GM21515 (cell line): ENCODE data around the gene ZNF248.

Source experiments
- ATAC-seq: cut with Tn5 transposase; IDR thresholded peaks from one replicate; pipeline ENCODE4 v1.9.1; 2021; ENCODE audit not compliant: unreplicated experiment

ZNF248 gene

DNA sequence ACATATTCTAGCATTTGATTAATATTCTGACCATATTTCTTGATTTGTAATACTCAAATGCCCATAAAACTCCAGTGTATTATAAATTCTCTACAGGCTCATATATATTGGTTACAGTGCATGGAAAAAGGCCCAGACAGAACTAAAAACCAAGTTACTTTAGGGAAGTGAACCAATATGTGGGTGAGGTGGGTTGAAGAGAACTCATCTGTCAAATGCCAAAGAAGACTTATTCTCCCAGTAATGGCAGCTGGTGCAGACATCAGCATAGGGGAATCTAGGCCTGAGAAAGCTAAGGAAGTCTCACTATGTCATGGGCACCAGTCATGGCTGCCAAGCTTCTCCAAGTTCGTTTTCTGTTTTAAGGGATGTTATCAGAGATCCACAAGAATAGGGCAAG, 30.6 kb downstream of the ZNF248 start:
- ATAC-seq: no peak

DNA sequence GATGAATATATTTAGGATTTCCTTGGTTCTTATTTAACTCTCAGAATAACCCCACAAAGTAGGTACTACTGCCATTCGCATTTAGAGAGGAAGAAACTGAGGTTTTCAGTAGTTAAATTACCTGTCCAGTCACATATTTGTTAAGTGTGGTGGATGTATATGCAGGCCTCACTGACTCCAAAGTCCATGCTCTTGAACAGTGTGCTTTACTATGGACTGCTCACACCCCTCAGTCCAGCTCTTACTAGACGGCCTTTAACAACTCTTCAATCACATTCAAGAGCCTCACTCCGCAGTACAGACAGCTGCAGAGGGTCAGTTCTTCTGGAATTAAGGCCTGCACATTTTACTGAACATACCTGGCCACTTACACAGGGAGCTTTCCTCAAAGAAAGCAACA, 36.2 kb downstream of the ZNF248 start:
- ATAC-seq: no peak

DNA sequence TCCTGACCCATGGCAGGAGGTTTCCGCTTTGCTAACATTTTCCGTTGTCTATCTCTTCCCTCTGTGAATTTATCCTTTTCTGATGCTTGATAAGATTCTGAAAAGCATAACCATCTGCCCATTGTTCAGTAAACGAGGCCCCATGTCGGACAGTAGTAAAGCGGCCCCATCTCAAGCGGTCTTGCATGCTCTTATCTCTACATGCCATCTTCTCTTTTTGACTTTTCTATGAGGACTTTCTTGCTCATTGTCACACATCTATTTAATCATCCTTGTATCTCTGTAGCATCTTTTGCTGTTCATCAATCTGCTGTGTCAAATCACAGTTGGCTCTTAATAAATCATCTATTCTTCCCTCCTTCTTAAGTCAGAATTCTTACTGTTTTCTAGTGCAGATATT, 37.6 kb downstream of the ZNF248 start:
- no peak for ATAC-seq

DNA sequence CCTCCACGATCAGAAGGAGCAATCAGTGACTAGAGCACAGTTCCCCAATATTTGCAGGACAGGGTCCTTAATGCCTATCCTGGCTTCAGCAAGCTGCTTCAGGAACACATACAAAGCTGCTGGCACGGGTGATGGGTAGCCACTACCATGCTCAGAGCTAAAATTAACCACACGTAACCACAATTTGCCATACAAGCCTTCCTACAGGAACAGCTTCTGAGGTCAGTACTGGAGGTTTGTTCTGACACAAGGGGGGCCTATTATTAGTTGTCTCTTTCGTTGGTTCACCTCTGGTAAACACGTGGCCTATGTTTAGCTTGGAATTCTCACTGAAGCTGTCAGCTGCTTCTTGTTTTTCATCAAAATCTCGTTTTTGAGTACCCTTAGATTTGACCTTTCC, 41.1 kb downstream of the ZNF248 start:
- no peak for ATAC-seq

DNA sequence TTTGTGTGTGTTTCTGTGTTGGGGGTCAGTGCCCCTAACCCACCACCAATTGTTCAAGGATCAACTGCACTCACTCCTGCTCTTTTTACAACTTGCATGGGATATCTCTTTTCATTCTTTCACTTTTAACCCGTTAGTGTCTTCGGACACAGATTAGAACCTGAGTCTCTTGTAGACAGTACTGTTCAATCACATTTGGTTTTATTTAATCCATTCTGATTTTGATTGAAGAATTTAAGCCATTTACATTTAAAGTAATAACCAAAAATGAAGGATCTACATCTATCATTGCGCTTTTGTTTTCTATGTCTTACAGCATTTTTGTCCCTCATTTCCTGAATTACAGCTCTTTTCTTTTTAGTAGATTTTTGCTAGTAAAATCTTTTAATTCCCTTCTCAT, 43.6 kb downstream of the ZNF248 start:
- ATAC-seq: no peak

DNA sequence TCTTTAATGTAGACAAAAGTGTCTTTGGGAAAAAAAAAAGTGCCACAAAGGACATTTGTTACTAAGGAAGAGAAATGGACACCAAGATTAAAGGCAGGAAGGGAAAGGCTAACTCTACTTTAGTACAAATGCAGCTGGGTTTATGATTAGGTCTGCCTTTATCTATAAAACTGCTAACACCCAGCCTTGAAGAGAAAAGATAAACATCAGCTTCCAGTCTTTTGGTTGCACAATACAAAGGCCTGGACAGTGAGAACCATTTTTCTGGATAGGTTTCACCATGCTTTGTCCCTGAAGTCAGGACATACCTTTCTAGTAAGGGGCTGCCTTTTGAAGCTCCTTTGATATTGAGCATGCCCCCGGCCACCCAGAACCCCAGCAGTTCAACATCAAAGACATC, 45.1 kb downstream of the ZNF248 start:
- ATAC-seq: no peak

DNA sequence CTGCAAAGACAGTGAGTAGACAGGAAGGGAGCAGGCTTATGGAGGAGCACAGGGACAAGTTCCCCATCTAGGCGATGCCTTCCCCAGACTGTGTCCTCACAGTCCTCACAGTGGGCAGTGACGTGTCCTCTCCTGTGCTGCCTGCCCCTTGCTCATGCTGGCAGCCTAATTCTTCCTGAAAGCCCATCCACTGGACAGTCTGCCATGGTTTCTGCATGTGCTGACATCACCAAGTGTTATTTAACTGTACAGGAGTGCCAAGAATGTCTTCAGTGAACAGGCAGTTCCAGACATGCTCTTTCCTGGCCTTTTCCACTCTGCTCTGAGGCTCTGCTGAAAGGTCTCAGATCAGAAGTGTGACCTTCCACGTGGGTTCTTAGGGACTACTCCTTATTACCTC, 54.1 kb downstream of the ZNF248 start:
- ATAC-seq: no peak

DNA sequence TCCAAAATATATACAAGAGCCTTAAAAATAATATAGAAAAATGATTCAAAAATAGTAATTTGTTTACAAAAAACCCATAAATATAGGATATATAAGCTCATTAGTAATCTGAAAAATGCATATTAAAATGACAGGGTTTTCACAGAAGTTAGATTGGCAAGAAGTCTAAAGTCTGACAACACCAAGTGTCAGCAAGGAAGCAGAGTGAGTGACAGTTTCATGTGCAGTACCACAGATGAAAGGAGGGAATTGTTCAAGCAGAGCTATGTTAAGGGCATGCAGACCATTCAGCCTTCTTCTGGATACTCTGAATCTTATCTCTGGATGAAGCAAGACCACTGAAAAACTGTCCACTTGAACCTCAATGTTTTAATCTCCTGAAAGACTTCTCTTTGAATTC, 55.9 kb downstream of the ZNF248 start:
- no peak for ATAC-seq

DNA sequence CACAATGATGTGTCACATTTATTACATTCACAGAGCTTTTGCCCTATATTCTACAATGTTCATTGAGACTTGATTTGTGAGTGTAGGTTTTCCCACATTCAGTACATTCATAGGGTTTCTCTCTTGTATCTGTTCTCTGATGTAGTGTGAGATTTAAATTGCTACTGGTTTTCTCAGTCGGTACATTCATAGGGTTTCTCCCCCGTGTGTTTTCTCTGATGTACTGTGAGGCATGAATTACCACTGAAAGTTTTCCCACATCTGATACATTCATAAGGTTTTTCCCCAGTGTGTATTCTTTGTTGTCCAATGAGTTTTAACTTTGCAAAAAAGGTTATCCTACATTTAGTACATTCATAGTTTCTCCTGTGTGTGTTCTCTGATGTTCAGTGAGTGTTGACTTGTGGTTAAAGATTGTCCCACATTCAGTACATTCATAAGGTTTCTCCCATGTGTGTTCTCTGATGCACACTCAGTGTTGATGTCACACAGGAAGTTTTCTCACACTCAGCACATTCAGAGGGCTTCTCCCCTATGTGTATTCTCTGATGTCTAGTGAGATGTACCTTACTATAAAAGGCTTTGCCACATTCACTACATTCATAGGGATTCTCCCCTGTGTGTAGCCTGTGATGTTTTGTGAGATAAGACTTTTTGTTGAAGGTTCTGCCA, 63.0 kb downstream of the ZNF248 start:
- ATAC-seq: no peak

DNA sequence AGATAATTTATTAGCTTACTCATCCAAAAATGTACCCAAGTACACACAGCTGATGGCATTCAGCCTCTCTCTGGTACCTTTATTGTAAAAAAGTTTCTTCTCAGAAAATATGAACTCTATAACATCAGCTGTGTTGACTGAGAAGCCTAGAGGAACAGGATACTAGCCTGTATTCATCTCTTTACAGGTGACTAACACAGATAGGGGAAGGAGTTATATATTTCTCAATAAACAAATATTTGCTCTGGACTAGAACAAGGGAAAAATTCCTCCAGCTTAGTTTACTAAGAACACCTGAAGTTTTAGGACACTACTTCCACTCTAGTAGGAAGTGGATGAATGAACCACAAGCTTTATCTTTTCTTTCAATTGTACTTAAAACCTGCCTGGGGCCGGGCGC, 67.8 kb downstream of the ZNF248 start:
- no peak for ATAC-seq

DNA sequence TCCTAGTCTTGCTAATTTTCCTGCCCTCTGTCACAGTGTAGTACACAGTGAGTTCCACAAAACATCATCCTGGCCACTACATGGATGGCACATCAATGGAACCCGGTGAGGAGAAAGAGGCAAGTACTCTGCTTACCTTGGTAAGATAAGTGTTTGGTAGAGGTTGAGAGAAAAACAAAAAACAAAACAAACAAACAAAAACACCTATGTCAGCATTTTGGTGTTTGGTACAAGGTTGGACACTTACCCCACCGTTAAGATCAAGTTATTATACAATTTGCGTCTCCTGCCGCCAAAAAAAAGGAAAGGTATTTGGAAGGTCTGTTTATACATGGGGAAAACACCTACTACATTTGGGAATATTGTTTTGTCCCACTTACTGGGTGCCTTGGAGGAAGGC, 72.7 kb downstream of the ZNF248 start:
- ATAC-seq: no peak

DNA sequence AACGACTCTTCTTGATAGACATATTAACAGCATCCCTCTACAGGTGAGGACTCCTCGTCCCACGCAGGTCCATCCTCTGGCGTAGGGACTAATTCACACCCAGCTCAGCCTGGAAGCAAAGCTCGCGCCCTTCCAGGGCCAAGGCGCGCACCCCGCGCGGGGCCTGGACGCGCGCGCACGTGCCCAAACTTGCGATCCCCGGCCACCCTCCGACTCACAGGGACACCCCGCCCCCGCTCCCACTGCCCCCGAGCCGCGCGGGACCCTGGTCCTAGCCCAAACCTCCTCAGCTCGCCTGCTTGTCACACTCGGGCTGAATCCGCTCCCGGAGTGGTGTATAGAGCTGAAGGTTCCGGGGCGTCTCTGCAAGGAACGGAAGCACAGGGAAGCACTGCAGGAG, 76.9 kb downstream of the ZNF248 start:
- ATAC-seq: no peak

DNA sequence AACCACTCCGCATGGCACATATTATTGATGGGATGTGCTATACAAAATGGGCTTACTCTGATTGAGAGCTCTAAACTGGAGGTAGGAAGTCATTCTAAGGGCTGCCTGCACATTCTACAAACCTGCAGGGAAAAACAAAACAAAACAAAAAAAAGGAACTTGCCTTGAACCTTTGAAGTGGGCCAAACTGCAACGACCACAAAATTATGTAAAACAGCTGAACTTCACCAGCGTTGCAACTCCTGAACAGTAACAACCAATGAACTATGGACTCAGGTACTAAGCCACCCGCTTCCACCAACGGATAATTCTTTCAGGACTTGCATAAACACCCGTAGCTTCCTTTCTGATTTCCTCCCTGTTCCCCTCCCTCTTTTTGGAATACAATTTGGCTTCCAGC, 80.4 kb downstream of the ZNF248 start:
- no peak for ATAC-seq

DNA sequence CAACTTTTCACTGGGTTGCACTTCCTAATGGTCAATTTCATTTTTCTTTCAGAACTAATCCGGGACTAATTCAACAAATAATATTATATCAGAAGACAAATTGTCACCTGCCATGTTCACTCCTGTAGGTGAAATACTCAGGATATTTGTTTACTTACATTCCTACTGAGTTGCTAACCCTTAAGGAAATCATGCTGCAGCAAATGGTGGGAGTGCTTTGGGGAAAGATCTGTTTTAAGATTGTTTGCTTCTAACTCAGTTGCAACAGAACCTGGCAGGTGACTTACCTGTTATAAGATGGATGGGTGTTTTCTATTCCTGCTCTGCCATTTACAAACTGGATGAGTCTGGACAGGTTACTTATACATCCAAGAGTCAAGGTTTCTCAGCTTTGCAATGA, 81.8 kb downstream of the ZNF248 start:
- ATAC-seq: no peak

DNA sequence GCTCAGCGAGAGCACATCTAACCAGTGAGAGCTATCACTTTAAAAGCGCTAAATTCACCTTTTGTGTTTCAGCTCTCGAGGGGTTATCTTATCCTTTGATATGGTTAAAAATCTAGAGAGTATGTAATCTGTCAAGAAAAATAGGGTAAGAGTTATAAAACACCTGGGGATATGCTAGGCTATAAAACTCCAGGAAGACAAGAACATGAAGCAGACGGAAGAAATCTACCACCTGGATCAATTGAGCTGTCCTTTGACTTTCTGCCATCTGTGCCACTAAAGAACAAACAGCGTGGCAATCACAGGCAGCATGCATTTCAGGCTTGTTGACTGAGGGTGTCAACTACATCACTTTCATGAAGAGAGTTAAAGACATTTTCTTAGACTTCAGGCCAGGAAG, 83.1 kb downstream of the ZNF248 start:
- no peak for ATAC-seq

DNA sequence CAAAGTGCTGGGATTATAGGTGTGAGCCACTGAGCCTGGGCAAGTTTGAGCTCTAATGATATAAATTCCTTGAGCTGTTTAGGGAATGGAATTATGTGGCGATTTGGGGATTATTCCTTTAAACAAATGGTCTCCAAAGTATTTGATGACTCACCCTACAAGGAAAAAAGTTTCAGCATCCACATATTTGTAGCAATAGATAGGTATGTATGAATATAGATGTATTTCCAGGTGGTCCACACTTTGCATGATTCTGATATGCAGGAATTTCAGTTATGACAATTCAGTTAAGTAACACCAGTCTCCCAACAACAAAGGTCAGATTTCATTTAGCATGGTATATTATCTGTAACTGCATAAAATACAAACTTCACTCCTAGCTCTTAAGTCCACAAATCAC, 92.2 kb downstream of the ZNF248 start:
- ATAC-seq: no peak

DNA sequence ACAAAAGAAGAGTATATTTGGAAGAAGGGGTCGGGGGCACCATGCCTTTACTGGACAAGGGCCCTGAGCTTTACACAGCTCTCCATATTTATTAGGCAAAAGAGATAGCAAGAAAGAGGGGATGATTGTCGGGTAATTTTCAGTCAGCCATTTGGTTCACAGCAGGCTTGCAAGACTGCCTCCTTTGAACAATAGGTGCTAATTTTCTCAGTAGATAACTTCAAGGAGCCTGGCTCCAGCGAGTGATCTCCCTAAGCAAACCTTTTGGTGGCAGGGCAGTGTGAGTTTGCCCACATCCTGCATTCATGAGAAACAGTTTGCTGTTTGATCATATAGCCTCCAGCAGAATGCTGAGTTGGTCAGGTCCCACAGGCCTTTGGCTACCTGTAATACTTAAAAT, 94.3 kb downstream of the ZNF248 start:
- ATAC-seq: no peak

DNA sequence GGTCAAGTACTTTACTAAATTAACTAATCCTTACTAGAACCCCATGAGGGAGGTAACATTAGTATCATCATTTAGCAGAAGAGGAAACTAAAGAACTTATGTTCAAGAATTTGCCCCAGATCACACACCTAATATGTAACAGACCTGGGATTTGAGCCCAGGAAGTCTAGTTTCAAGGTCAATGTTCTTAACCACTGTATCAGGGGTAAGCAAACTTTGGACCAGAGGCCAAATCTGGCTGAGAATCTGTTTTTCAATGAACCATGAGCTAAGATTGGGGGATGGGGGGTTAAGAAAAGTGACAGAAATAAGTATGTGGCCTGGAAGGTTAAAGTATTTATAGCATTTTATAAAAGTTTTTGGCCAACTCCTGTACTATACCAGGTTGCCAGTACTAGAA, 95.1 kb downstream of the ZNF248 start:
- ATAC-seq: no peak

DNA sequence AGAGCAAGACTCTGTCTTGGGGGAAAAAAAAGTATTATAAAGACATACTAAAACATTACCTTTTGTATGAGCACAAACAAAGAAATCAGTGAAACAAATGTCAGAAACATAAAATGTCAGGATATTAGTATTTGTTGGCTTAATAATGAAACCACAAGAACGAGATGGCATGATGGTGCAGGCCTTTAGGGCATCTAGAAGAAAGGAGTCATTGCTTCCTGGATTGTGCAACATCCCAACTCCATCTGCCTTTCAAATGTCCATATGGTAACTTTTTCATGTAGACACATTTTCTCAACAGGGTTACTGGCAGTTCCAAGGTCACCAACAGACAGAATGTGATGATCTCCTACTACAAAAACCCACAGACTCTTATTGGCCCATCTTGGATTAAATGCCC, 96.6 kb downstream of the ZNF248 start:
- no peak for ATAC-seq

DNA sequence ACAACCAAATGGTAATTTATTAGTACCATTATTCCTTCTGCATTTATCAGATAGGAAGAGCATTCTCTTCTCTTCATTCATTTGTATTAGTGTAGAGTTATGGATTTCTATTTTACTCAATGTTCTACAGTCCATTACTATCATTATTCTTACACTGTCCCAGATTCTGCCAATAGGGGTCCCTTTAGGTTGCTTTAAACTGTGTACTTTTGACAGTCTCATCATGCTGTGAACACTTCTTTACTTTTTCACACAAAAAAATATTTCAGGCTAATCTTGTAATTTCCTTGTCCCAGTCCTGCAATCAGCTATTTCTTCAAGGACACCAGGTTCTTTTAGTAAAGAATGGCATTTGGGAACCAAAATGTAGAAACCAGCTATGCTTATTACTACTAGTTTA, 99.3 kb downstream of the ZNF248 start:
- ATAC-seq: no peak

DNA sequence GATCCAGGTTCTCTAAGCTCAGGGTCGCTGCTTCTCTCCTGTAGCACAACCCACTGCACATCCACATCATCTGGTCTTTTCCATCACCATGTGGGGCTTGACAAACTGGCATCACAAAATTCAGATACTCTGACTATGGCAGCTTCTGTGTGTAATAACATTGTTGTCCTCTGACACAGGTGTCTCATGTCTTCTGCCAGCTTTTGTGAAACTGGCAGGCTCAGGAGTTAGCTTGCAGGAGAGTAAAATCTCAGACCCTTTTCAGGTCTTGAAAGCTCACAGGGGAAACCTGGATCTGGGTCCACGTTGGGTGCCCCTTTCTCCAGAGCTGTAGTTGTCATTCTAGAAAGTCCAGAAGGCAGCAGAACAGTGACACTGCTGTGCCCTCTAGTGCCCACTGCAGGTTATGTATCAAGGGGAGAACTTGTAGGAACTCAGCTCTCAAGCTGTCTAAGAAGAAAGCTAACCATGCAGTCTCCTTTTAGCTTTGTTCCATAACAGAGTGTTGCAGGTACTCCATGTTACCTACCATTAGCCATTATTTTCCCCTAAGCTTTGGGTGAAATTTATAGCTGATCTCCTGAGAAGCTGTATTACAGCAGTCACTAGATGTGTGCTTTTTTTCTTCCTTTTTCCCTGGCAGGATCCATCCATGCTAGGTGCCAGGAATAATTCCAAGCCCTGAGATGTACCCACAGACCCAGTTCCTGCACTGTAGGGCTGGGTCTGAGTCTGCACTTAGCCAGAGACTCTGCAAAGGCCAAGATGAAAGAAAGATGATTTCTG, 102.7 kb downstream of the ZNF248 start:
- no peak for ATAC-seq

DNA sequence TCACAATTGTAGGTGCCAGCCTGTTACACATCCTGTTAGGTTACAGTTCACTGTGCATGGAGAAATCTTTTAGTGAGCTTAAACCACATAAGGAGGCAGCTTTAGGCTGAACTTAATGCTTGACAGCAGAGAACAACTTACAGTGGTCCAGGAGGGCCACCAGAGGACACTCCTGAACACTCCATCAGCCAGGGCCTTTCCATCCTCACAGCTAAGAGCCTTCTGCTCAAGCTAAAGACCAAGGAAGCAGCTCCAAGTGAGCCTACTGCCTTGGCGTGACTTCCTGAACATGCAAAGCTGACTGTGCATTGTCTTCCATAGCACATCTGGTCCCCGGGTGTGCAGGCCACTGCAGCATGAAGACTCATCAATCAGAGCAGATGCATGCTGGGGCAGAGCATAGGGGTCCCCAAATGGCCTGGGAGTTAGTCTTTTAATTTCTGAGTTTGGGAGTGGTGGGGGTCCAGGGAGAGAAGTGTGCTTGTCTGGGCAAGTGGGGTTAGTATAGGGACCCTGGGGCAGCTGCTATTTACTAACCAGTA, 105.0 kb downstream of the ZNF248 start:
- no peak for ATAC-seq

DNA sequence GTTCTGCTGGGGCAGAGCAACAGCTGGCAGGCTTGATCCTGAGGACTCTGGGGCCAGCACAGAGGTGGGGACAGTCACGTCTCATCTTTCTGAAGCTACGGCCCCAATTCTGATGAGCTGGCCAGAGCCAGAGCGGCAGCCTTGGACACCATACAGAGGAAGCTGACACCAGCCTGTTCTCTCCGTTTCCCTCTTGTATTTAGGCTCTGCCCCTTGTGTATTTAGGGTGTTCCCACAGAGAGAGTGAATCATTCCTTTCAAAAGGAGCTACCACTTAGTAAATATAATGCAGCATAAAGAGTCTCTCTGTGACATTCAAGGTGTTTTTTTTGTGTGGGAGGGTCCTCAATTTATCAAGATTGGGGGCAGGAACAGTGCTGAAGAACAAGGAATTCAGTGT, 109.2 kb downstream of the ZNF248 start:
- no peak for ATAC-seq
